Measurements from ENCODE around the gene SNRK. TPM values are rescaled to one million over a fixed set of nuclear protein-coding genes. Genes with fewer than 3 reads are reported as not detected.

Gene SNRK
- total RNA-seq, 1 experiment from 2014 or later = 12.0 TPM

GRCh38 chr3:43388175-43388574 is 101.8 kb downstream of the SNRK start:
- Histone ChIP-seq H3K14ac (ENCODE audit: insufficient read depth, low read length) (no peak overlapping the region), H3K79me2 (ENCODE audit: insufficient read depth, low read length) (no peaks in the 10 kb centered on the region), H4K8ac (replicated peaks; ENCODE audit: insufficient read length, low read depth, low read length) (no peak overlapping the region), H3K23ac (ENCODE audit: insufficient read length, low read depth, low read length) (no peak overlapping the region), H3K18ac (ENCODE audit: insufficient read length, low read depth, low read length) (no peak overlapping the region), H3K4me1 (ENCODE audit: insufficient read depth, low read length) (peaks cover 4% of the 10 kb centered on the region; the same call in 1 of the 2 replicates), H3T11ph (ENCODE audit: low read length) (no peak overlapping the region), H3K23me2 (ENCODE audit: insufficient read length, low read depth, low read length, poor library complexity, severe bottlenecking) (no peaks in the 10 kb centered on the region), H3K4ac (ENCODE audit: low read depth, low read length) (no peak overlapping the region), H3K27me3 (ENCODE audit: insufficient read depth, low read length) (no peaks in the 10 kb centered on the region), H3K9me3 (ENCODE audit: control insufficient read depth, low read depth, low read length) (no peaks in the 10 kb centered on the region), H2AK5ac (ENCODE audit: insufficient read length, low read length) (no peak overlapping the region), H3K4me2 (ENCODE audit: insufficient read depth, insufficient read length, low read length) (no peak overlapping the region), H2BK15ac (ENCODE audit: low read depth, low read length) (no peak overlapping the region), H2BK20ac (ENCODE audit: low read depth, low read length, poor library complexity, severe bottlenecking) (no peak overlapping the region), H4K91ac (ENCODE audit: insufficient read length, low read depth, low read length) (no peak overlapping the region), H4K20me1 (ENCODE audit: control insufficient read depth, insufficient read depth, insufficient read length) (no peaks in the 10 kb centered on the region), H3K9ac (ENCODE audit: extremely low read depth, insufficient read length, low read length) (no peak overlapping the region), H3K79me1 (ENCODE audit: insufficient read depth, low read depth, low read length, poor library complexity, severe bottlenecking) (no peaks in the 10 kb centered on the region), H2BK5ac (ENCODE audit: insufficient read length, low read length) (no peak overlapping the region), H2BK12ac (ENCODE audit: insufficient read length, low read depth, low read length) (no peak overlapping the region), H2AFZ (ENCODE audit: low read length) (no peak overlapping the region), H3K27ac (ENCODE audit: insufficient read length, low read depth, low read length) (no peak overlapping the region), H2BK120ac (ENCODE audit: low read depth, low read length, poor library complexity, severe bottlenecking) (no peak overlapping the region), H3K56ac (ENCODE audit: insufficient read length, low read depth, low read length) (no peak overlapping the region), H4K5ac (ENCODE audit: insufficient read length, low read depth, low read length) (no peak overlapping the region)
- peaks cover 10 to 11% of the 10 kb centered on the region in 2 experiments; a peak in 3 of 5 replicates for H3K9me3 Mint-ChIP-seq
- no peak for TF ChIP-seq CTCF (conservative IDR thresholded peaks at IDR 0.05)
- peaks cover 6 to 14% (median 9%) of the 10 kb centered on the region in 3 experiments; a peak in 6 of 7 replicates for H3K36me3 Mint-ChIP-seq (ENCODE audit: insufficient read depth in 1 of 3, low read depth in 3 of 3)
- DNase-seq = no peak
- H3K4me1 Mint-ChIP-seq = peaks cover 13 to 18% of the 10 kb centered on the region in 2 experiments
- WGBS (ENCODE audit: extremely low coverage, insufficient read length, low lambda C conversion rate) = no CpG with 5 or more reads among the region's 5 CpGs
- no peak overlapping the region for H3K27ac Mint-ChIP-seq
- H3K4me3 Mint-ChIP-seq = no peak overlapping the region
- no peaks in the 10 kb centered on the region for H3K27me3 Mint-ChIP-seq (ENCODE audit: low read depth)
